Lower leg skin (tissue), 3 donors: Measurements from ENCODE around the gene ENC1.

Source experiments
- CTCF ChIP-seq, 3 donors: fragments of 450-650 bp; IDR thresholded peaks; one replicate each; pipeline ENCODE4 v1.5.1; 2016; ENCODE audit warnings: antibody characterized with exemption in 3 of 3, mild to moderate bottlenecking in 3 of 3, moderate library complexity in 2 of 3
- POLR2A ChIP-seq, 2 donors: fragments of 450-650 bp; IDR thresholded peaks; one replicate each; pipeline ENCODE4 v1.6.1; 2016 to 2017; ENCODE audit warnings: antibody characterized with exemption in 2 of 2, mild to moderate bottlenecking in 1 of 2, moderate library complexity in 1 of 2

GRCh38 chr5:74665816-74666215 is 25.3 kb upstream of the ENC1 start:
- TF ChIP-seq CTCF (IDR thresholded peaks at IDR 0.05) (no peak), POLR2A (IDR thresholded peaks at IDR 0.05) (no peak)
